A673 (cell line): ENCODE data around the gene SLC66A2.

Experiments used
- EZH2 ChIP-seq: fragments of 200-600 bp; sonication (generic); IDR thresholded peaks from 2 replicates; pipeline ENCODE4 v1.6.1; 2017; ENCODE audit warnings: borderline replicate concordance, low read depth, mild to moderate bottlenecking, mixed read lengths, antibody characterized with exemption, low read length; ENCODE audit not compliant: poor library complexity, severe bottlenecking
- TF ChIP-seq, protein P1 (sequence below): fragments of 300-800, 200-600 bp; sonication (generic); conservative IDR thresholded peaks from 2 replicates; pipeline ENCODE4 v1.5.1; 2017; ENCODE audit warnings: low read depth, mild to moderate bottlenecking, antibody characterized with exemption, low read length, moderate library complexity, mixed read lengths

DNA sequence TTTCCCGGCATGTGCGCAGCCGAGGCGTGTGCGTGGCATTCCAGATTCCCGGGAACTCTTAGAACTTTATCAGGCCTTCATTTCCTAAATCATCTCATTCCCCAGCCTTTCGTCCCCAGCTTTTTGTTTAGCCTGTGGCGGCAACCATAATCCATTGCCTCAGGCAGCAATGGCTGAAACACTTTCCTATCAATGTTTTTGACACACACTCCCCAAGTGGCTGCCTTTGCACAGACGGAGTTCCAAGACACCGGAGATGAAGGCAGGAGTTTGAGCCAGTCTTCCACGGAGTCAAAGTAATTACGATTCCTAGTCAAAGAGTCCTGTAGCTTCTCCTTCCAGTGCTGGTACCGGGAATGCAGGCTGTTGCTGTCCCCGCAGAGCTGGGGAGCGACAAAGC, 88.9 kb downstream of the SLC66A2 start:
- TF ChIP-seq, protein P1, sequence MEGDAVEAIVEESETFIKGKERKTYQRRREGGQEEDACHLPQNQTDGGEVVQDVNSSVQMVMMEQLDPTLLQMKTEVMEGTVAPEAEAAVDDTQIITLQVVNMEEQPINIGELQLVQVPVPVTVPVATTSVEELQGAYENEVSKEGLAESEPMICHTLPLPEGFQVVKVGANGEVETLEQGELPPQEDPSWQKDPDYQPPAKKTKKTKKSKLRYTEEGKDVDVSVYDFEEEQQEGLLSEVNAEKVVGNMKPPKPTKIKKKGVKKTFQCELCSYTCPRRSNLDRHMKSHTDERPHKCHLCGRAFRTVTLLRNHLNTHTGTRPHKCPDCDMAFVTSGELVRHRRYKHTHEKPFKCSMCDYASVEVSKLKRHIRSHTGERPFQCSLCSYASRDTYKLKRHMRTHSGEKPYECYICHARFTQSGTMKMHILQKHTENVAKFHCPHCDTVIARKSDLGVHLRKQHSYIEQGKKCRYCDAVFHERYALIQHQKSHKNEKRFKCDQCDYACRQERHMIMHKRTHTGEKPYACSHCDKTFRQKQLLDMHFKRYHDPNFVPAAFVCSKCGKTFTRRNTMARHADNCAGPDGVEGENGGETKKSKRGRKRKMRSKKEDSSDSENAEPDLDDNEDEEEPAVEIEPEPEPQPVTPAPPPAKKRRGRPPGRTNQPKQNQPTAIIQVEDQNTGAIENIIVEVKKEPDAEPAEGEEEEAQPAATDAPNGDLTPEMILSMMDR, result no peak
- TF ChIP-seq EZH2, result no peak
